Fibroblast of the conjunctiva (primary cell): ENCODE data around the gene TLNRD1.

ENCODE experiments used
- DNase-seq: peaks from one replicate; pipeline ENCODE4 v3.0.0-alpha.2; 2010; ENCODE audit warnings: low read depth

TLNRD1 gene

DNA sequence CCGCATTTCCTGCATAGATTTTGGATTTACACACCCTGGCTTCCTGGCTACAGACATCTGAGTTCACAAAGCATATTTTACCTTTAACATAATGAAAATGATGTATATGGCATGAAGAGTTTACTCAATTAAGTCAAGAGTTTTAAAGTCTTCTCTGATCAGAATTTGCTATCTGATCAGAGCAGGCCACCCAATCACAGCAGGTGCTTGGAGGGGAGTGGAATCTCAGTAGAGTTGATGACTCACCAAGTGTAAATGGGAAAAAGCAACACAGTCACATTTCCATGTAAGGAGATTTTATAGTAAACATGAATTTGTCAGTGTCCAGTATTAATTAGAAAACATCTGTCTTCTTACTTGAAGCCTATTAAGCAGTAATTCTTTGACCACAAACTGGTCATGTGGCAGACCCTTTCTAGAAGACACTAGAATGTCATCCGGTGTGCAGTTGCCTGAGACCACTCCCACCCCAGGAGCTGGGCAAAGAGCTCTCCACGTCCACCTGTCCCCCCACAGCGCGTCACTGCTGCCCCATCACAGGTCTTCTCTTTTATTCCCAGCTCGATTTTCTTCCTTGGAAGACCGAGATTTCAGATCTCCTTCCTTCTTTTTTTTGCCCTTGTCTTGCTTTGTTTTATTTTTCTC is 21.9 kb upstream of the TLNRD1 start:
- no peak for DNase-seq

DNA sequence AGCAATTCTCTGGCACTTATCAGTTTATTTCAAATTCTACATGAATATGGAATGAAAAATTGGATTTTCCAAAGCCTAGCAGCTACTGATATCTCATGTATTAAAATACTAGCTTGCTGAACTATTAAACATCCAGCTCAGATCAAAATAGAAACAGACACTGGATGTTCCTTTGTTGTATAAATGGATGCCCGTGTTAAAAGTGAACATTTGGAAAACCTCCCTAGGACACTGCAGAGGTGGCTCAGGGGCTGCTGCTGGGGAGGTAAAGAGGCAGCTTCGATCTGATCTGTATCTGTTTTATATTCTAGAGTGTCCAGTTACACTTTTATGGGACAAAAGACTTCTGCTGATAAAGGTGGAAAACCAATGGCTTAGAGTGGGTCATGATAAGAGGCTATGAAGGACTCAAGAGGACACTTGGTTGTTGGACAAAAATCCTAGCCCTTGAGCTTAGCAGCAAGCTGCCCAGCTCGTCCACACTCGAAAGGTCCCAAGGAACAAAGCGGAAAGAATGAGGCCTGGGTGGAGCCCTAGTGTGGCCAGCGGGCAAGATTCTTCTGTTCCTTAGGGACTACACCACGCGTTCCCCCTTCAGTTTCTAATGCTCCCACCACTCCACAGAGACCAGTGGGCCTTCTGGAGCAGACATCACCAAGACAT is 21.1 kb upstream of the TLNRD1 start:
- no peak for DNase-seq

DNA sequence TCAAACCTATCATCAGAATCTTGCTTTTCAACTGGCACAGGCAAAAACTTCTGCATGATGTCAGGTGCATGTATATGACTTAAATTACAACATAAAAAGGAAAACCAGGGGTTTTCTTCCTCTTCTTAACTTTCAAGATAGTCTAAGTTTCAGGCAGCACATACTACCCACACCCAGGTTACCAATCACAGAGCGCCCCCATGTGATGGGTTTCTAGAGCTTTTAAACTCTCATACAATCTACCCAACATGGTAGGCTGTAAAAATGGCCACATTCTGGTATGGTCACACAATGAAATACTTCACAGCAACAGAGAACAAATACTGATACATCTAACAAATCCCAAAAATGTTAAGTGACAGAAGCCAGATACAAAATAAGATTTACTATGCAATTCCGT is 18.5 kb upstream of the TLNRD1 start:
- no peak for DNase-seq

DNA sequence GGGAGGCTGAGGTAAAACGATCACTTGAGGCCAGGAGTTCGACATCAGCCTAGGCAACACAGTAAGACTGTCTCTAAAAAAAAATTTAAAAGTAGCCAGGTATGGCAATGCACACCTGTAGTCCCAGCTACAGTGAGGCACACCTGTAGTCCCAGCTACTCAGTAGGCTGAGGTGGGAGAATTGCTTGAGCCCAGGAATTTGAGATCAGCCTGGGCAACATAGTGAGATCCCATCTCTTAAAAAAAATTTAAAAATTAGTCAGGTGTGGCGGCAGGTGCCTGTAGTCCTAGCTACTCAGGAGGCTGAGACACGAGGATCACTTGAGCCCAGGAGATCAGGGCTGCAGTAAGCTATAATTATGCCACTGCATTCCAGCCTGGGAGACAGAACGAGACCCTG is 17.9 kb upstream of the TLNRD1 start:
- DNase-seq, result no peak

DNA sequence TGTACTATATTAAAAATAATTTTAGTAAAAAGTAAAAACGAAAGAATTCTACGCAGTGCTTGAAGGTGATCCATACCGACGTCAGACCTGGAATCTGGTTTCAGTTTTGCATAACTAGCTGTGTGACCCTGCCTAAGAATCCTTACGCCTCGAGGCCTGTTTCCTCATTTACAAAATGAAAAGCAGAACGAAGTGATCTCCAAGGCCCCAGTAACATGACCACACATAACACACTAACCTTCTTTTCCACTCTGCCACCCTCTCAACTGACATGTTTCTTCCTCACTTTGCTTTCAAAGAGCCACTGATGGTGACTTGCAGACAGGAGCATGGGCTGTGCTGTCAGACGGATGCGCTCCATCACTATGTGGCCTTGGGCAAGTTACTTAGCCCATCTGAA is 15.9 kb upstream of the TLNRD1 start:
- no peak for DNase-seq

DNA sequence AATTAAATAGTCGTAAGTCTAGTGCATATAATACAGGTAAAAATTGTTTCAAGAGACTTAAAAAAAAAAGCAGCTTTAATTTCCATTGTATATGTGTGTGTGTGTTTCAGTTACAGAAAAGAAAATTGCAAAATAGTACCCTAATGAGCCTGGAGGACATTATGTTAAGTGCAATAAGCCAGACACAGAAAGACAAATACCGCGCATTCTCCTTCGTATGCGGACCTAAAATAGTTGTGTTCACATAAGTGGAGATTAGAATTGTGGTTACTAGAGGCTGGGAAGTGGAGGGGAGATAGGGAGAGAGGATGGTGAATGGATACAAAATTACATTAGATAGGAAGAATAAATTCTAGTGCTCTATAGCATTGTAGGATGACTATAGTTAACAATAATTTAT is 14.7 kb upstream of the TLNRD1 start:
- no peak for DNase-seq

DNA sequence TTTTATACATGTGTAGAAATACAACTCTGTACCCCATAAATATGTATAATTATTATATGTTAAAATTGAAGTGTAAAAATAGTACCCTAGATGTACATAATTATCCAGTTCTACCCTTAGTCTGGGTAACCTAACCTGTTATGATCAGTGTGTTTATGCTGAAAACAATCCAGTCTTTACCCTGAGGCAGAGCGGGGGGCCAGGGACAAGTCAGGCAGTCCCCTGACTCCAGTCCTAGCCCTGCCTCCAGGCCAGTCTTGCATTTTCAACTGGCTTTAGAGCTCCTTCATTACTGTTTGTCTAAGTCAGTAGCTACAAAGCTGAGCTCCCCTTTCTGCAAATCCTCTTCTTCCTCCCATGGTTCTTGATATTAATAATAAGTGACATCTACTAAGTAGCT is 14.2 kb upstream of the TLNRD1 start:
- DNase-seq, result no peak

DNA sequence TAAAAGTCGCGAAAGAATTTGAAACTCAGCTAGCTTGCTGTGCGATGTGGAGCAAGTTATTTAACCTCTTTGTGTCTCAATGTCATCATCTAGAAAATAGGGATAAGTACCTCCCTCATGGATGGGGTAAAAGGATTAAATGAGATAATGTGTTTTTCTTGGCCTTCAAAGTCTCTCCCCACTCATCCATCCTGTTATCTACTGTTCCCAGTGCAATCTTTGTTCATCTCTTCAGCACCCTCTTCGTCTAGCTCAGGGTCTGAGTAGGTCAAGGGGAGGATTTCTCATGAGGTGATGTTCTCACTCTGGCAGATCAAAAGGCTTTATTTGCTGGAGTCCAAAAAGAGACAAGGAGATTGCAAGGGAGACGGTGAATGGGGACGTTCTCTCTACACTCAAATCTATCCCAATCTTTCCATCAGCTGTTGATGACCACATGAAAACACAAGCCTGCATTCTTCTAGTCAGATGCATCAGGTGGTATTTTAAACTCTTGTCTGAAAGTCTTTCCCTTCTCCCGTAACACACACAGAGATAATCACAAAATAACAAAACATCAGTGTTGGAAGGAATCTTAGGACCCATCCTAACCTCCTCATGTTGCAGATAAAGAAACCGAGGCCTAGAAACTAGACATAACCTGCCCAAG is 12.5 kb upstream of the TLNRD1 start:
- no peak for DNase-seq

DNA sequence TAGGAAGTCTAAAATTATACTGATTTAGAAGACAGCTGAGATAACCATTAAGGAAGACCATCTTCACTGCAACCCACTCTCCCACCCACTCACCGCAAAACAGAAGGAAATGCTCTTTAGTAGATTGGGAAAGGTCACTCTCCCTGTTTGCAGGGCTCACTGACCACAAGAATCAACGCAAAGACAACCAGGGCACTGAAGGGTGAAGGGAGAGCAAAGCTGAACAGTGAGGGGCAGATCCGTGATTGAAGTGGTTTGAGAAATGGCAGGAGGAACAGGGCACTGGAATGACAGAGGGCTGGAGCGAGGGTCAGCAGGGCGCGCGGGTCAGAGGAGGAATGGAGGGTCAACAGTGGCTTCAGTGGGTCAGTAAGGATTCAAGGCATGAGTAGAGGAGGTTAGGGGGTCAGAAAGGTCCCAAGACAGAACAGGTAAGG is 11.6 kb upstream of the TLNRD1 start:
- DNase-seq, result no peak

DNA sequence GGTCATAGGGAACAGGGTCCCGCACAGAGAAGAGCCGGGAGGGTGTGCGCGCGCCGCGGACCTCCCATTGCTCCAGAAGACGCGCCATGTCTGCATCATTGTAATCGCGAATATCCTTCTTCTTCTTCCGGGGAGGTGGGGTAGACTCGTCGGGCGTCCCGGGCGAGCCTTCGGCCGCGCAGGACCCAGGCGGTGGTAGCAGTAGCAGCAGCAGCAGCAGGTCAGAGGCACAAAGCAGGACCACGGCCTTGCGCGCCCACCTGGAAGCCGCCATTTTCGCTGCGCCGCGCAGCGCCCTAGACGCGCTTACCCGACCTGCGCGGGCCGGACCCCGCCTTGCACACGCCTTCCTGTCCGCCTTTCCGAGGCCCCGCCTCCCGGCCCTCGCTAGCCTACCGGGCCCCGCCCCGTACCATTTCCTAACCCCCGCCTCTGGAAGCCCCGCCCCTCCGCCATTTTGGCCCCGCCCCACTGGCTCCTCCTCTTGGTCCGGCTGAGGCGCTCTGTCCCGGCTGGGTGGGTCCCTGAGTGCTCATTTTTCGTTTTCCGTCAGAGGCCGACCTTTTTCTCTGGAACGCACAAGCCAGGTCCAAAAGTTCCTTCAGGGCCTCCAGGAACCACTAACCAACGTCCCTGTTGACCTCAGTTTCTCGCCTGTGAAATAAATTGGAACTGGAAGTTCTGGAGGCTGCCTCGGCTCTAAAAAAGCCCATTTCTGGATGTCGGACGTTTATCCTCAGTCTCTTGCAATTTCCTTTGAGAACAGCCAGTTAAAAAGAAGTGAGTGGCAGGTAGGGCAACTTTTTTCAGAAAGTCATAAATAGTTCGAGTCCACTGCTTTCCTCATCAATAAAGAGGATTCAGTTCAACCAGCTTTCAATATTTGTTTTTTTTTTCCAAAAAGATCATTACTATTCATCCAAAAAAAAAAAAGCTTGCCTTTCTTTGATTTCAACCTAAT is 10.9 kb upstream of the TLNRD1 start, which contains the start of gene MESD:
Gene MESD, minus strand, starts transcription at position 302 of the 961 bp plus-strand sequence. Its CDS starts 28 bp downstream, at position 274.
- peak; percentile 91 for DNase-seq

DNA sequence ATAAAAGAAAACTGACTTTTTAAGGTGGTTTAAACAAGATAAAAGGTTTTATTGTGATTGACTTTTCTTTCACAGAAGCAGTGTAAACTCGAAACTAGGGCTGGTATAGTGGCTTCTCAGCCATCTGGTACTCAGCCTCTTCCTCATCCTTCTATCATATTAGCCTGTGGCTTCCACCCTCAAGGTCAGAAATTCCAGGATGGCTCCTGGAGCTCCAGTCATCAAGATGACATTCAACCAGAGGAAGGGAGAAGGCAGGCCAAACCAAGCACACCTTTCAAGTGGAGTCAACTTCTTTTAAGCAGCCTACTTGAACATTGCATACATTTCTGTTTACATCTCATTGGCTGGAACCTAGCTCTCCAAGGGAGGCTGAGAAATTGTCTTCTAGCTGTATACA is 9.8 kb upstream of the TLNRD1 start:
- DNase-seq, result no peak

DNA sequence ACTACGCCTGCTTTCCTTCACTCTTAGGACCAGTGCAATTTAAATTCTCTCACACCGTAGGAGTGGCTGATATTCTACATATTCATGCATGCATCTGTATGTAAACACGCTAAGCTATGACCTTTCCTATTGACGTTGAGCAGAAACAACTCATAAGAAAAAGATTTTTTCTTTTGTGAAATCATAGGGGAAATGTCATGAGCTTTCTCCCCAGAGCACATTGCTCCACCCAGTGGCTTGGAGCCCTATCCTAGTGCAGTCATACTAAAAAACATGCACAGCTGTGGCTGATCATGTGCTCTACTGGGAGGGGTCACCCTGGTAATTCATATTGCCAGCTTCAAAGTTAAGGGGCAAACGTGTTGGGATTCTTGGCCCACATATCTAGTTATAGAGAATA is 9.3 kb upstream of the TLNRD1 start:
- peak; percentile 66 for DNase-seq

DNA sequence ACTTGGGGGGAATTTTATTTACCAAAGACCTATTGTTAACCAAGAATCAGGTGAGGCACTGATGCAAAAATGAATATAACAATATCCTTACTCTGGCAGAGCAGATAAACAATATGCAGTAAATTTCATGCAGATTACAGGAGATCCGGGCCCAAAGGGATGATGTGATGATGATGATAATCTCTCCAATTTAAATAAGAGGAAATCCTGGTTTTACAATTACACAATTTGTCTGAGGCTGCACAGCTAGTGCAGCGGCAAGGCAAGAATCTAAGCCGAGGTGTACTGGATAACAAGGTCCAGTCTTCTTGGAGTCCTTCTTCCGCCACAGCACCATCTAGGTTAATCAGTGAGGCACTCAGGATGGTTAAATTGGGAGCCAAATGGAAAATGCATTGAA is 8.7 kb upstream of the TLNRD1 start:
- no peak for DNase-seq

DNA sequence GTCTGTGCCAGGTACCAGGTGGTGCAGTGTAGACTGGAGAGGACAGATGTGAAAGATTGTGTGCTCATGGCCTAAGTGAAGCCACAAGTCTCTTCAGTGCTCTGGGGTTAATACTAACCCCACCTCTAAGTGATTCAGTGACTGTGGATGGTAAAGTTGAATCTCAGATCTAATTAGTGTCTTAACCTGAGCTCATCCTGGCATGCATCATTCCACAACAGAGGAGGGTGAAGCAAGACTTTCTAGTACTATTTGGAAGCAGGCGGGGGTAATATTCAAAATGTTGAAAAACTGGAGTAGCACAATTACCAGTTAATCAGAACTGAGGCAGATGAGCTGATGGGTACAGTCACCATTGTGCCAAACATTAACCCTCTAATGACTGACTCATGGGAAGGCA is 8.3 kb upstream of the TLNRD1 start:
- DNase-seq, result no peak

DNA sequence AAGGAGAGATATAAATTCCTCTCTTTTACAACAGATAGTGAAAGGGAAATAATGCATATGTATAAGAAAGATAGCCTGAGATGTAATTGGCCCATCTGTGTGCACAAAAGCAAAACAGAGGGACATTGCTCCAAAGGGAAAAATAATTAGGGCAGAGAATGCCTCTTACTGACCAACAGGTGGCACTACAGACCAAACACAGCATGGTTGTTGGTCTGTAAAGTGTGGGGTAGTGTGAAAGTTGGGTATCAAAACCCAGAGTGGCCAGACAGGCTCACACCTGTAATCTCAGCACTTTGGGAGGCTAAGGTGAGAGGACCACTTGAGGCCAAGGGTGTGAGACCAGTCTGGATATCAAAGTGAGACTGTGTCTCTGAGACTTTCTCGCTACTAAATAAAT is 4.5 kb upstream of the TLNRD1 start:
- no peak for DNase-seq

DNA sequence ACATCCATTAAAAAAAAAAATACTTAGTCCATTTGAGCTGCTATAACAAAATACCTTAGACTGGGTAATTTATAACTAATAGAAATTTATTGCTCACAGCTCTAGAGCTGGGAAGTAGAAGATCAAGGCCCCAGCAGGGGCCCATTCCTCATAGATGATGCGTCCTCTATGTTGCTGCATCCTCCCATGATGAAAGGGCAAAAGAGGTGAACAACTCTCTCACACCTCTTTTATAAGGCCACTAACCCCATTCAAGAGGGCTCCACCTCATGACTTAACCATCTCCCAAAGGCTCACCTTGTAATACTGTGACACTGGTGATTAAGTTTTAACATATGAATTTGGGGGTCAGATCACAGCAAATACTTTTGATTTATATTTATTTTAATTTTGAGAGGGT is 3.0 kb upstream of the TLNRD1 start:
- DNase-seq, result no peak

DNA sequence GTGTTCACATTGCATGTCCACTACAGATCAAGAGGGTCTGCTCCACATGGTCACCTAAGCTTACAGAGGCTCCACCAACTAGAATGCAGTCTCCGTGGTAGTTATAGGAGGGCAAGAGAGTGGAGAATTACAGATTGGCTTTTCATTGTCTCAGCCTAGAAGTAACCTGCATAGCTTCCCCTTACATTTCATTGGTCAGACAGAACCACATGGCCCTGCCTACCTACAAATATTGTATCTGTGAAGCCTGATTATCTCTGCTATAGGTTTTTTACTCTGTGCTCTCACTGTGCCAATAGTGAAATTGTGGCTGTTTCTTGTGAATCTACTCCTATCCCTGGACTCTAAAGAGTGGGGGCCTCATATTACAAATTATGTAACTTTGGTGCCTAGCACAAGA is 2.5 kb upstream of the TLNRD1 start:
- no peak for DNase-seq

DNA sequence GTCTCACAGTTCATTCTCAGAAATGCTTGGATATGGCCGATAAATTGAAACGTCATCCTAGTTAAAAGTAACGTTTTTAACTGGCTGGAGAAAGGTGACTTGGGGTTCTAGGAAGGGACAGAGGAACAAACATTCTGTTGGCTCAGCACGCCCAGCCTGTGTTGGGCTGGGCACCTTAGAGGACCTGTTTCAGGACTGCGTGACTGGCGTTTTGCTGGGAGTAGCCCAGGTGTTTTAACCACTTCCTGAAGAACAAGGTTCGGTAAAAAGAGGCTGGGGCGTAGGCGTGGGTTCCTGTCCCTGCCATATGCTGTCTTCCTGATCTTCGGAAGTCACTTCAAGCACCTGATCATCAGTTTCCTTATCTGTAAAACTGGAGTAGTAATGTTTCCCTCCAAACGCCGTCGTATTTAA is 1.1 kb upstream of the TLNRD1 start:
- DNase-seq, result no peak

DNA sequence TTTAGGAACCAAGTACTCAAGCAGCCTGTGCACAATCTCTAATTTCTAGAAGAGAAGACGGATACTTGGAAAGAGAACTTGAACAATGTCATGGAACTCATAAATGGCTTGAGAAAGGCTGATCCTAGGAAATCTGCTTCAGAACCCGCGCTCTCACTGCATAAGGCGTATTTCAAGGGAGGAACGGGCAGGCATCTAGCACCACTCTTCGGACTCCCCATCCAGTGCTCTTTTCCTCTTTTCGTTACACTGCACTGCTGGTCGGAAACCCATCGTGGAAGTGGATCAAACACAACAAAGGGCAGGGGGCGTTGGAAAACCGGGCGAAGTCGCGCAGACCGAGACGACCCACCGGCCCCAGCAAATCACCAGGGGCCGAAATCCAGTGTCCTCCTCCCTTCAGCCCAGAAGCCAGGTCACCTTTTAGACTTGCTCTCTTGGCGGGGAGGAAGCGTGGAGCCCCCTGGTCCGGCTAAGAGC is 539 bp upstream of the TLNRD1 start:
- no peak for DNase-seq

DNA sequence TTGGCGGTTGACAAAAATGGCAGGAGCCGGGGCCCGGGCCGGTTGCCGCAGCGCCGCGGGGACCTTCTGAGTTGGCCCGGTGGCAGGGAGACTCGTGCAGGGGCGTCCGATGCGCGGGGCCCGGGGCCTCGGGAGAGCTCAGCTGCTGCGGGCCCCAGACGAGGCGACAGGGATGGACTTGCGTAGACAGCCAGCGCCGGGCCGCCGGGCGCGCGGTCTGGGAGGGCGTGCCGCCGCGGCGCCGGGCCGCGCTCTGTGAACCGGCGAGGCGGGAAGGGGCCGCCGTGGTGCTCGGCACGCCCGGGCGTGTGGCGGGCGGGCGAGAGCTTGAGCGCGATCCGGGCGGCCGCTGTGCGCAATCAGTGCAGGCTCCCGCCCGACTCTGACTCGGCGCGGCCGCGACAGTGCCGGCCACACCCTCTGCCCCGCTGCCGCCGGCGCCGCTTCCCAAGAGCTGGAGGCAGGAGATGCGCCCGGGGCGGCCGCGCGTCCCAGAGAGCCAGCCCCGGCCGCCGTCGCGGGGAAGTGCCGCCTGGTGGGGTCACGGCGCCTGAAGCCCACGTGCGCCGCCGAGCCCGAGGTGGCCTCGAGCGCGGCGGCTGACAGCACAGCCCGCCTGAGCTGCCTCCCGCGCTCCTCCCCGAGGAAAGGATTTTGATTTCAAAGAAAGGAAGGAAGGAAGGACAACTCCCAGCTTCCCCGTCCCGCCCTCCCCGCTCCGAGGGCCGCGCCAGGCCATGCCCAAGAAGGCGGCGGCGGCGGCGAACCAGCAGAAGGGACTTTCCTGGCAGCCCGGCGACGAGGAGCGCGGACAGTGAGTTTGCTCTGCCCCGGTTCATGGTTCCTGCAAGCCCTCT is 657 bp downstream of the TLNRD1 start:
- no peak for DNase-seq

DNA sequence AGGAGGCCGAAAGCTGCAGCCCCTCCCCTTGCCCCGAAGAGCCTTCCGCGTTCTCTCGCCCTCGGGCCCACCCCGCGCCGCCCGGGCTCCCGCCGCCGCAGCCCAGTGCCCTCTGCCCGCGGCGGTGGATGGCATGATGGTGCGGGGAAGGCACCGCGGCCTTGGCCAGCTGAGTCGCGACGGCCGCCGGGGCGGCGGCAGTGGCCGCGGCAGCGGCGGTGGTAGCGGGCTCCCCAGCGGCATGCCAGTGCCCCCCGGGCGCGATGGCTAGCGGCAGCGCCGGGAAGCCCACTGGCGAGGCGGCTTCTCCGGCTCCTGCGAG is 1.2 kb downstream of the TLNRD1 start:
- no peak for DNase-seq
